ENCODE measurements around the gene USP13. TPM values are rescaled to one million over a fixed set of nuclear protein-coding genes. Genes with fewer than 3 reads are reported as not detected.

The USP13 gene
- total RNA-seq, 5 donors from 2014 or later (not counting 1 experiment from before 2014, with no cell fraction given): 6.2 to 7.9 (median 7.0) TPM

GRCh38 chr3:179720196-179720595 lies 67.4 kb downstream of the USP13 start:
- POLR2A ChIA-PET: no interaction called here
- Mint-ChIP-seq H3K4me3 (no peak overlapping the region), H3K27ac (no peak overlapping the region), H3K27me3 (no peaks in the 10 kb centered on the region), H3K9me3 (no peaks in the 10 kb centered on the region), H3K4me1 (no peaks in the 10 kb centered on the region), H3K36me3 (peaks cover 47% of the 10 kb centered on the region)
- Histone ChIP-seq H3K27me3 (replicated peaks in 1 of 2; ENCODE audit: control insufficient read depth in 2 of 2, extremely low read depth in 1 of 2, insufficient read depth in 2 of 2, low read length in 1 of 2) (no peaks in the 10 kb centered on the region), H3K27ac (ENCODE audit: low read length) (no peak overlapping the region), H3K4me3 (ENCODE audit: control insufficient read depth in 1 of 2, extremely low read depth in 1 of 2, low read length in 1 of 2) (no peak overlapping the region), H3K4me1 (ENCODE audit: control insufficient read depth in 1 of 2, extremely low read depth in 1 of 2, insufficient read depth in 2 of 2, low read length in 2 of 2) (no peaks in the 10 kb centered on the region), H3K9me3 (no peaks in the 10 kb centered on the region), H3K36me3 (ENCODE audit: control insufficient read depth in 2 of 2, extremely low read depth in 1 of 2, insufficient read depth in 1 of 2, low read length in 1 of 2) (peaks cover 0 to 10% of the 10 kb centered on the region in 2 donors)
- no peak for ATAC-seq (replicated peaks in 1 of 4)
- no peak for DNase-seq
- no CpG with 5 or more reads among the region's 8 CpGs for WGBS (ENCODE audit: insufficient coverage)
- CTCF ChIA-PET: interaction anchor here in 1 of 2 donors (0.5 kb wide), 1 partner anchor 162 kb away, joined by 3 read pairs; no protein-coding TSS in a partner anchor

GRCh38 chr3:179723617-179724016 lies 70.8 kb downstream of the USP13 start:
- Mint-ChIP-seq H3K4me3 (no peak overlapping the region), H3K9me3 (no peaks in the 10 kb centered on the region), H3K27me3 (no peaks in the 10 kb centered on the region), H3K27ac (no peak overlapping the region), H3K4me1 (no peaks in the 10 kb centered on the region), H3K36me3 (peaks cover 51% of the 10 kb centered on the region)
- Histone ChIP-seq H3K4me1 (ENCODE audit: control insufficient read depth in 1 of 2, extremely low read depth in 1 of 2, insufficient read depth in 2 of 2, low read length in 2 of 2) (no peaks in the 10 kb centered on the region), H3K36me3 (ENCODE audit: control insufficient read depth in 2 of 2, extremely low read depth in 1 of 2, insufficient read depth in 1 of 2, low read length in 1 of 2) (peaks cover 0 to 10% of the 10 kb centered on the region in 2 donors), H3K27ac (ENCODE audit: low read length) (no peak overlapping the region), H3K9me3 (no peaks in the 10 kb centered on the region), H3K27me3 (replicated peaks in 1 of 2; ENCODE audit: control insufficient read depth in 2 of 2, extremely low read depth in 1 of 2, insufficient read depth in 2 of 2, low read length in 1 of 2) (no peaks in the 10 kb centered on the region), H3K4me3 (ENCODE audit: control insufficient read depth in 1 of 2, extremely low read depth in 1 of 2, low read length in 1 of 2) (no peak overlapping the region)
- ChIA-PET CTCF (no interaction called here), POLR2A (no interaction called here)
- no peak for ATAC-seq (replicated peaks in 1 of 4)
- no peak for DNase-seq

GRCh38 chr3:179726075-179726699 lies 73.3 kb downstream of the USP13 start:
- H3K36me3 ChIP-seq (ENCODE audit: control insufficient read depth in 2 of 2, extremely low read depth in 1 of 2, insufficient read depth in 1 of 2, low read length in 1 of 2): peaks cover 0 to 19% of the 10 kb centered on the region in 2 donors
- H3K27ac ChIP-seq (ENCODE audit: low read length): no peak overlapping the region
- H3K4me3 Mint-ChIP-seq: no peak overlapping the region
- H3K27me3 Mint-ChIP-seq: no peaks in the 10 kb centered on the region
- 93% methylated on average over 4 of the region's 5 CpGs for WGBS (ENCODE audit: insufficient coverage)
- no peaks in the 10 kb centered on the region for H3K9me3 Mint-ChIP-seq
- no peaks in the 10 kb centered on the region for H3K9me3 ChIP-seq
- no peak overlapping the region for H3K27ac Mint-ChIP-seq
- ChIA-PET CTCF (no interaction called here), POLR2A (no interaction called here)
- ATAC-seq (replicated peaks in 1 of 4) (no peak), DNase-seq (no peak)
- no peaks in the 10 kb centered on the region for H3K27me3 ChIP-seq (replicated peaks in 1 of 2; ENCODE audit: control insufficient read depth in 2 of 2, extremely low read depth in 1 of 2, insufficient read depth in 2 of 2, low read length in 1 of 2)
- no peak overlapping the region for H3K4me3 ChIP-seq (ENCODE audit: control insufficient read depth in 1 of 2, extremely low read depth in 1 of 2, low read length in 1 of 2)
- H3K36me3 Mint-ChIP-seq: peaks cover 46% of the 10 kb centered on the region
- H3K4me1 ChIP-seq (ENCODE audit: control insufficient read depth in 1 of 2, extremely low read depth in 1 of 2, insufficient read depth in 2 of 2, low read length in 2 of 2): no peaks in the 10 kb centered on the region
- H3K4me1 Mint-ChIP-seq: no peaks in the 10 kb centered on the region

- no peaks in the 10 kb centered on the region for H3K27me3 ChIP-seq (replicated peaks in 1 of 2; ENCODE audit: control insufficient read depth in 2 of 2, extremely low read depth in 1 of 2, insufficient read depth in 2 of 2, low read length in 1 of 2)
- WGBS (ENCODE audit: insufficient coverage): 88% methylated on average over 2 of the region's 3 CpGs
- ChIA-PET CTCF (no interaction called here), POLR2A (no interaction called here)
- no peak overlapping the region for H3K4me3 ChIP-seq (ENCODE audit: control insufficient read depth in 1 of 2, extremely low read depth in 1 of 2, low read length in 1 of 2)
- H3K4me1 ChIP-seq (ENCODE audit: control insufficient read depth in 1 of 2, extremely low read depth in 1 of 2, insufficient read depth in 2 of 2, low read length in 2 of 2): no peaks in the 10 kb centered on the region
- H3K4me3 Mint-ChIP-seq: no peak overlapping the region
- H3K9me3 ChIP-seq: no peaks in the 10 kb centered on the region
- peaks cover 49% of the 10 kb centered on the region for H3K36me3 Mint-ChIP-seq
- no peak overlapping the region for H3K27ac Mint-ChIP-seq
- ATAC-seq (replicated peaks in 1 of 4) (no peak), DNase-seq (no peak)
- H3K27ac ChIP-seq (ENCODE audit: low read length): no peak overlapping the region
- peaks cover 4 to 12% of the 10 kb centered on the region in 2 donors for H3K36me3 ChIP-seq (ENCODE audit: control insufficient read depth in 2 of 2, extremely low read depth in 1 of 2, insufficient read depth in 1 of 2, low read length in 1 of 2)
- H3K9me3 Mint-ChIP-seq: no peaks in the 10 kb centered on the region
- no peaks in the 10 kb centered on the region for H3K27me3 Mint-ChIP-seq
- no peaks in the 10 kb centered on the region for H3K4me1 Mint-ChIP-seq
Measured at GRCh38 chr3:179729086-179729485, 76.2 kb downstream of the USP13 start.

- Histone ChIP-seq H3K9me3 (no peaks in the 10 kb centered on the region), H3K27ac (ENCODE audit: low read length) (no peak overlapping the region), H3K4me1 (ENCODE audit: control insufficient read depth in 1 of 2, extremely low read depth in 1 of 2, insufficient read depth in 2 of 2, low read length in 2 of 2) (no peaks in the 10 kb centered on the region), H3K27me3 (replicated peaks in 1 of 2; ENCODE audit: control insufficient read depth in 2 of 2, extremely low read depth in 1 of 2, insufficient read depth in 2 of 2, low read length in 1 of 2) (no peaks in the 10 kb centered on the region), H3K4me3 (ENCODE audit: control insufficient read depth in 1 of 2, extremely low read depth in 1 of 2, low read length in 1 of 2) (no peak overlapping the region), H3K36me3 (ENCODE audit: control insufficient read depth in 2 of 2, extremely low read depth in 1 of 2, insufficient read depth in 1 of 2, low read length in 1 of 2) (peaks cover 4 to 12% of the 10 kb centered on the region in 2 donors)
- no peak for DNase-seq
- Mint-ChIP-seq H3K9me3 (no peaks in the 10 kb centered on the region), H3K4me1 (no peaks in the 10 kb centered on the region), H3K4me3 (no peak overlapping the region), H3K36me3 (peaks cover 49% of the 10 kb centered on the region), H3K27me3 (no peaks in the 10 kb centered on the region), H3K27ac (no peak overlapping the region)
- ChIA-PET CTCF (no interaction called here), POLR2A (no interaction called here)
- 88% methylated on average over 1 of the region's 2 CpGs for WGBS (ENCODE audit: insufficient coverage)
- no peak for ATAC-seq (replicated peaks in 1 of 4)
Measured at GRCh38 chr3:179729981-179730380, 77.1 kb downstream of the USP13 start.

GRCh38 chr3:179730506-179730905 lies 77.7 kb downstream of the USP13 start:
- CTCF ChIA-PET: no interaction called here
- ATAC-seq (replicated peaks in 1 of 4): no peak
- WGBS (ENCODE audit: insufficient coverage): 100% methylated on average over 1 of the region's 3 CpGs
- no peak for DNase-seq
- no peak overlapping the region for H3K27ac ChIP-seq (ENCODE audit: low read length)
- H3K9me3 ChIP-seq: no peaks in the 10 kb centered on the region
- Mint-ChIP-seq H3K27ac (no peak overlapping the region), H3K36me3 (peaks cover 44% of the 10 kb centered on the region), H3K27me3 (no peaks in the 10 kb centered on the region), H3K9me3 (no peaks in the 10 kb centered on the region), H3K4me3 (no peak overlapping the region), H3K4me1 (no peaks in the 10 kb centered on the region)
- H3K36me3 ChIP-seq (ENCODE audit: control insufficient read depth in 2 of 2, extremely low read depth in 1 of 2, insufficient read depth in 1 of 2, low read length in 1 of 2): peaks cover 4 to 12% of the 10 kb centered on the region in 2 donors
- H3K27me3 ChIP-seq (replicated peaks in 1 of 2; ENCODE audit: control insufficient read depth in 2 of 2, extremely low read depth in 1 of 2, insufficient read depth in 2 of 2, low read length in 1 of 2): no peaks in the 10 kb centered on the region
- no peak overlapping the region for H3K4me3 ChIP-seq (ENCODE audit: control insufficient read depth in 1 of 2, extremely low read depth in 1 of 2, low read length in 1 of 2)
- POLR2A ChIA-PET: no interaction called here
- no peaks in the 10 kb centered on the region for H3K4me1 ChIP-seq (ENCODE audit: control insufficient read depth in 1 of 2, extremely low read depth in 1 of 2, insufficient read depth in 2 of 2, low read length in 2 of 2)

GRCh38 chr3:179731544-179731943 lies 78.7 kb downstream of the USP13 start:
- Mint-ChIP-seq H3K27ac (no peak overlapping the region), H3K9me3 (no peaks in the 10 kb centered on the region), H3K36me3 (peaks cover 40% of the 10 kb centered on the region), H3K27me3 (no peaks in the 10 kb centered on the region), H3K4me1 (no peaks in the 10 kb centered on the region), H3K4me3 (no peak overlapping the region)
- WGBS (ENCODE audit: insufficient coverage): 96% methylated on average over 5 of the region's 9 CpGs
- CTCF ChIA-PET: no interaction called here
- no peaks in the 10 kb centered on the region for H3K4me1 ChIP-seq (ENCODE audit: control insufficient read depth in 1 of 2, extremely low read depth in 1 of 2, insufficient read depth in 2 of 2, low read length in 2 of 2)
- no peaks in the 10 kb centered on the region for H3K27me3 ChIP-seq (replicated peaks in 1 of 2; ENCODE audit: control insufficient read depth in 2 of 2, extremely low read depth in 1 of 2, insufficient read depth in 2 of 2, low read length in 1 of 2)
- ATAC-seq (replicated peaks in 1 of 4) (no peak), DNase-seq (no peak)
- H3K27ac ChIP-seq (ENCODE audit: low read length): no peak overlapping the region
- H3K9me3 ChIP-seq: no peaks in the 10 kb centered on the region
- H3K4me3 ChIP-seq (ENCODE audit: control insufficient read depth in 1 of 2, extremely low read depth in 1 of 2, low read length in 1 of 2): no peak overlapping the region
- POLR2A ChIA-PET: no interaction called here
- peaks cover 4 to 12% of the 10 kb centered on the region in 2 donors for H3K36me3 ChIP-seq (ENCODE audit: control insufficient read depth in 2 of 2, extremely low read depth in 1 of 2, insufficient read depth in 1 of 2, low read length in 1 of 2)
